AML-193 (cell line): ENCODE measurements around the gene HNRNPH1.

Experiments used
- DNase-seq, 2 experiments: peaks; one replicate each; lab custom pipeline; 2025; lab: John Stamatoyannopoulos, UW

HNRNPH1 gene

DNA sequence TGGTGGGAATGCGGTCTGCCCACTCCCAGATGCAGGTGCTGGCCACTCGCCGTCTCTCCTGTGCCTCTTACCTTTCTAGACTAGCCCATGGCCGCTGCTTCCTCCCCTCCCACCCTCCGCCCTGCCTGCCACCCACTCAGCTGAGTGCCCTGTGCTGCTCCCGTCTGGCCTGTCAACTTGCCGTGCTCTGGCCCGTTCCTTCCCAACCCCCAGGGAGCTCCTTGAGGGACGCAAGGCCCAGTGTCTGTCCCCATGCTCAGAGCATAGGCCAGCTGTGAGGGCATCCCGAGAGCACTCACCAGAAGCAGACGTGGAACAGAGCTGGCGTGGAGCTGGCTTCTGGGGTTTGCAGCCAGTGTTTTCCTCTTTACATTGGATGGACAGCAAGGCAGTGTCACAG, 20.2 kb downstream of the HNRNPH1 start:
- DNase-seq, result no peak

DNA sequence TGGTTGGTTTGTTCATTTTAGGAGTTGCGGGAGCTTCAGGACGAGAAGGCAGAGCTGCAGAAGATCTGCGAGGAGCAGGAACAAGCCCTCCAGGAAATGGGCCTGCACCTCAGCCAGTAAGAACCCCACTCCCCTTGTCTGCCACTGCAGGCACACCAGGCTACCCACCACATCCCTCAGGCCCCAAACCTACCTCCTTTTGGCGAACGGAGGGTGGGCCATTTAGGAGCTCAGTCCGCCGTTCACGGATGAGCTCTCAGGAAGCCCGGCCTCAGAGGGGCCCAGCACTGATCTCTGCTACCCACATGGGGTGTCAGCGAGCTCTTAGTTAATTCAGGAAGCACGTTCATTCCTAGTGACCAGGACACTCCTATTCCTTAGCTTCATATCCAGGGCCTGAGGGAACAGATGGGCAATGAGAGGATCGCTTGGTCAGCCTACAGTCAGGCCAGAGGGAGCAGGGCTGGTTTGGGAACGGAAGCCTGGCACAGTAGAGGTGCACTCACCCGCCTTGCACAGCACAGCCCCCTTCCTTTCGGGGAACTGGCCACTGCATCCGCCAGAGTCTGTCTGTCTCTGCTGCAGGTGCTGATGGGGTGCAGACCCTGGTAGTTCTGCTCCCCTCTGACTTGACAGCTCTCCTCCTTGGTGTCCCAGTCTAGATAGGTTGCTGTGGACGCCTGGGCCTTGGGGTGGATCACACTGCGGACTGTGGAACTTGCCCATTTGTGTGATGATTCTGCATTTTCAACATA, 21.4 kb downstream of the HNRNPH1 start:
- no peak for DNase-seq

- no peak for DNase-seq
These were observed 23.5 kb downstream of the HNRNPH1 start for GRCh38 chr5:179599973-179600372.

DNA sequence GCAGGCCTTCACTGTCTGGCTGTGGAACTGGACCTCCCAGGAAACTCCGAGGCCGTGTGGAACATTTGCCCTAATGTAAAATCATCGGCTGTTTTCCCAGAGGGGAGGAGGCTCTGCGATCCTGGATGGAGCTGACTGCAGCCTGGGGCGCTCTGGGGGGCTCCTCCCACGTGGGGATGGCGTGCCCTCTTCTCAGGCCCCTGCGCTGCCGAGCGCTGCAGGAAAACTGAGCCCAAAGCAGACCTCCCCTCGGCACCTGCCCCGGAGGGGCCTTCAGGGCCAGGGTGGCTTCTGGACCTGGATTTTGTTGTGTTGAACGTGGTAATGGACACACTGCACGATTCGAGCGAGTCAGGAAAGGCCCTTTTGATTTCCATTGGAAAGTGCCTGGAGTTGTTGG, 23.9 kb downstream of the HNRNPH1 start:
- DNase-seq, result no peak

GRCh38 chr5:179599100-179599499, 24.4 kb downstream of the HNRNPH1 start:
- DNase-seq, result no peak

GRCh38 chr5:179596421-179596820, 27.1 kb downstream of the HNRNPH1 start:
- DNase-seq, result no peak

- DNase-seq, result no peak
These were observed 27.6 kb downstream of the HNRNPH1 start for GRCh38 chr5:179595916-179596315.

DNA sequence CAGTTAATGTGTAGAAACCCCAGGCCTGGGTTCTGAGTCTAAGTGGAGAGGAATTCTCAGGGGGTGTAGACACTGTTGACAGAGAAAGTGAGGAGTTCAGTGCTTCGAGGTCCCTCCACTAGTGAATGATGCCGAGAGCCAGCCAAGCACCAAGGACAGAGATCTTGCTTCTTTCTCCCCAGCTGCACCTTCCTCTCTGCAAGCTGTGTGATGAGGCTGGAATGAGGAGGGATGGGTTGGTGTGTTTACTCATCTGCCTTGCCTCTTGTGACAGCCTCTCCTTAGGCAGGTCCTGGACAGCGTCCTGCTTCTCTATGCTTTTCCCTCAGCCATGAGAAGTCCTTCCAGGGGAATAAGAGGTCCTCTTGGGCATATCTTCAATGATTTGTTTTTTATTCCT, 35.3 kb downstream of the HNRNPH1 start:
- DNase-seq, result no peak

DNA sequence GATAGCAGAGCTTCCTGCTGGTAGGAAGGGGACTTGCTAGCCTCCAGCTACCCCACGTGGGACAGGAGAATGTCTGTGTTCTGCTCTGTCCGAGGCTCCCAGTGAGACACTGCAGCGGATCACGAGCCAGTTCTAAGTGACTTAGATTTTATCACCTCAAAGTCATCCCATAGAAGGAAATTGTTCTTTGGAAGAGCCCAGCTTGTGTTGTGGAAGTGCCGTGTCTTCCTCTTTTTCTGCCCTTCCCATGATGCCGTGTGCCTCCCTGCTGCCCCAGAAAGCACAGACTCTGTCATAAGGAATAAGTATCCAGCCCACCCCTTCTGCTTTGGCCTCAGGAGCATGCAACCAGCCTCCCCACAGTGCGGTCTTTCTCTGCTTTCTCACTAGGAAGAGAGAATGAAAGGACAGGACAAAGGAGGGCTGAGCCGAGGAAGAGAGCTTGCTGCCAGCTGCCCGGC, 37.5 kb downstream of the HNRNPH1 start:
- no peak for DNase-seq

DNA sequence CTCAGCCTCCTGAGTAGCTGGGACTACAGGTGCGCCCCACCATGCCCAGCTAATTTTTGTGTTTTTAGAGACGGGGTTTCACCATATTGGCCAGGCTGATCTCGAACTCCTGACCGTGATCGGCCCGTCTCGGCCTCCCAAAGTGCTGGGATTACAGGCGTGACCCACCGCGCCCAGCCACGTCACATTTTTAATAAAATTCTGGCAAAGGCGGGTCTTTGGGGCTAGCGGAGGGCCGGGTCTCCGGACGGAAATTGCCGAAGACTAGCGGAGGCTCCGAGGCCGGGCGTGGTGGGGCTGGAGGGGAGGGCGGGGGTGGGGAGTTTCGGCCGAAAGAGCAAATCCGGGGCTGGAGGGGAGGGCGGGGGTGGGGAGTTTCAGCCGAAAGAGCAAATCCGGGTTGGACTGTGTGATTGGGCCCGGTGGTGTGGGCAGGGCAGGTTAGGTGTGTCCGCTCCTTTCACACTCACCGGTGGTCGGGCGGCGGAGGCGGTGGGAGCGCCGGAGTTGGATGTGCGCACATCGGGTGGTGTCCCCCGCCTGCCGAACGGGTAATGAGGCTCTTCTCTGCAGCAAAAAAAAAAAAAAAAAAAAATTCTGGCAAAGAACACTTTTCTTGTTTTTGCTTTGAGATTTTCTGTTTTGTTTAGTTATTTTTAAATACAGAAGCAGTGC, 46.0 kb downstream of the HNRNPH1 start:
- no peak for DNase-seq

- DNase-seq, result no peak
These were observed 51.1 kb downstream of the HNRNPH1 start for GRCh38 chr5:179572386-179572785.

GRCh38 chr5:179568721-179569120, 54.8 kb downstream of the HNRNPH1 start:
- DNase-seq, result no peak

GRCh38 chr5:179564526-179564925, 58.9 kb downstream of the HNRNPH1 start:
- no peak for DNase-seq
